HTR-8/SVneo (cell line): ENCODE data around the gene KRT38.

Experiments
- DNase-seq: peaks from one replicate; pipeline ENCODE4 v3.0.0; 2011; ENCODE audit warnings: low spot score, mixed read lengths; ENCODE audit not compliant: insufficient read length
- FAIRE-seq: peaks from 2 replicates; lab custom pipeline; 2011; peaks lifted over from hg19 to GRCh38; lab: Jason Lieb, UNC

Gene KRT38

DNA sequence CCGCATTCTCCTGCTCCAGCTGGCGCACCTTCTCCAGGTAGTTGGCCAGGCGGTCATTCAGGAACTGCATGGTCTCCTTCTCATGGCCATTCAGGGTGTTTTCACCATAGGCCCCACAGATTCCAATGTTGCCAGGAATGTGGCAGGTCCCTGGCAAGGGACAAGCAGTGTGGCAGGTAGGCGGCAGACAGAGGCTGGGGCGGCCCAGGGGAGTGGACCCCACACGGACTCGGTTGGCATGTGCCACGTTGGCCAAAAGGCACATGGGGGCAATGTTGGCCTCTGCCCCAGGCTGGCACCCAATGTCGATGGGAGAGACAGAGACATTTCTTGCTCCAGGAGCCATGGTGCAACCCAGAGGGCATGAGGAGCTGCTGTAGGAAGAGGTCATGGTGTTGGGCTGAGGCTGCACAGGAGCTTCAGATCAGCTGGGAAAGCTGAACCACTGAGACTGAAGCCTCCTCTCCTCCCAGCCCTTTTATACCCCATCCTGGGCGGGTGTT, at the start of gene KRT38:
Gene KRT38 (minus strand): TSS at position 453 of the 503 bp plus-strand sequence. CDS start 62 bp downstream, at position 391.
- peak; percentile 83 for FAIRE-seq
- no peak for DNase-seq

DNA sequence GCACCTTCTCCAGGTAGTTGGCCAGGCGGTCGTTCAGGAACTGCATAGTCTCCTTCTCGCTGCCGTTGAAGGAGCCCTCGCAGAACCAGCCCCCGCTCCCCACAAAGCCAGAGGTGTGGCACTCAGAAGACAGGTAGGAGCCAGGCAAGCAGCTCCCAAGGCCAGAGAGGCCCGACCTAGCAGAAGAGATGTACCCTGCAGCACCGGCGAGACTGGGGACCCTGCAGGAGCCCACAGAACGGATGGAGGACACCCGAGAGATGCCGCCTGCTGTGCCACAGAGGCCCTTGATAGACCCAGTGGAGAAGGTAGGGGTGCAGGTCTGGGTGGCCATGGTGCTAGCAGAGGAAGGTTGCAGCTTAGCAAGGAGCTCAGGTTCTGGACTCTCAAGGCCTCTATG, 48.7 kb upstream of the KRT38 start, which contains the start of gene KRT36:
Gene KRT36 (minus strand): TSS at position 380 of the 400 bp plus-strand sequence. CDS start 46 bp downstream, at position 334.
- DNase-seq = no peak
- FAIRE-seq = no peak

DNA sequence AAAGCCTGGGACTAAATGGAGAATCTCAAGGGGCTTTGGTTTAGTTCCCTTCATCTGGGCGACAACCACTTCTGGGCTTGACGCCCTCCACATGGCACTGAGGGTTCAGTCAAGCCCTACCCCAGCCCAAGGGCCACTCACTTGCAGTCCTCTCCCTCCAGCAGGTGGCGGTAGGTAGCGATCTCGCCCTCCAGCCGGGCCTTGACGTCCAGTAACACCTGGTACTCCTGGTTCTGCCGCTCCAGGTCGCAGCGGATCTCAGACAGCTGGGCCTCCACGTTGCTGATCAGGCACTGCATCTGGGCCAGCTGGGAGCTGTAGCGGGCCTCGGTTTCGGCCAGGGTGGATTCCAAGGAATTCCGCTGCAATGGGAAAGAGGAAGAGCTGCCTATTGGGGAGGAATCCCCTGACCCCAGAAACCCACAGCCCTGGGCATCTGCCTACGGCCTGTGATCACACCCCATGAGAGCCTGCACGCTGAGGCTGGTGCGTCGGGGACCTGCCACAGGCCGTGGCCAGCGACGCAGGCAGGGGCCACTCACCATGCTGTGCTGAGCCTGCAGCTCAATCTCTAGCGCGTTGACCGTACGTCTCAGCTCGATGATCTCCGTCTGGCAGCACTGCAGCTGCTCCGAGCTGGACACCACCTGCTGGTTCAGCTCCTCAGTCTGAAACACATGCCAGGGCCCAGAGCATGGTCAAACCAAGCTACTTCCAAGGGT, 46.2 kb upstream of the KRT38 start:
- FAIRE-seq (peak; percentile 48), DNase-seq (no peak)

DNA sequence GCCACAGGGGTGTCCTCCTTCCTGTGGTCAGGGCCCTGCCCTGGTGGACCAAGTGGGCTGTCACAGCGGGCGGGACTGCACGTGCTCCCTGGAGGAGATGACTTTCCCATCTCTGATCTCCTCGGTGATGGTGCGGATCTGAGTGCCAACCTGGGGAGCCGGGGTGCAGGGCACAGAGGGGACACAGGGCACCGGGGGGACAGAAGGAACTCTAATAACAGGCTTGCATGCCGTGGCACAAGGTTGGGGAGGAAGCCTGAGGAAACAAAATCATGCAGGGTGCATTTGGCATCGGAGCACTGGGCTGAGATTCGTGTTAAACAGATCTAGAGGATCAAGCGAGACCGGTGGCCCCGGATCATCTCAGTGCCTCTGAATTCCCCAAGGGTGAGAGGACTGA, 45.5 kb upstream of the KRT38 start:
- no peak for FAIRE-seq
- DNase-seq = no peak

DNA sequence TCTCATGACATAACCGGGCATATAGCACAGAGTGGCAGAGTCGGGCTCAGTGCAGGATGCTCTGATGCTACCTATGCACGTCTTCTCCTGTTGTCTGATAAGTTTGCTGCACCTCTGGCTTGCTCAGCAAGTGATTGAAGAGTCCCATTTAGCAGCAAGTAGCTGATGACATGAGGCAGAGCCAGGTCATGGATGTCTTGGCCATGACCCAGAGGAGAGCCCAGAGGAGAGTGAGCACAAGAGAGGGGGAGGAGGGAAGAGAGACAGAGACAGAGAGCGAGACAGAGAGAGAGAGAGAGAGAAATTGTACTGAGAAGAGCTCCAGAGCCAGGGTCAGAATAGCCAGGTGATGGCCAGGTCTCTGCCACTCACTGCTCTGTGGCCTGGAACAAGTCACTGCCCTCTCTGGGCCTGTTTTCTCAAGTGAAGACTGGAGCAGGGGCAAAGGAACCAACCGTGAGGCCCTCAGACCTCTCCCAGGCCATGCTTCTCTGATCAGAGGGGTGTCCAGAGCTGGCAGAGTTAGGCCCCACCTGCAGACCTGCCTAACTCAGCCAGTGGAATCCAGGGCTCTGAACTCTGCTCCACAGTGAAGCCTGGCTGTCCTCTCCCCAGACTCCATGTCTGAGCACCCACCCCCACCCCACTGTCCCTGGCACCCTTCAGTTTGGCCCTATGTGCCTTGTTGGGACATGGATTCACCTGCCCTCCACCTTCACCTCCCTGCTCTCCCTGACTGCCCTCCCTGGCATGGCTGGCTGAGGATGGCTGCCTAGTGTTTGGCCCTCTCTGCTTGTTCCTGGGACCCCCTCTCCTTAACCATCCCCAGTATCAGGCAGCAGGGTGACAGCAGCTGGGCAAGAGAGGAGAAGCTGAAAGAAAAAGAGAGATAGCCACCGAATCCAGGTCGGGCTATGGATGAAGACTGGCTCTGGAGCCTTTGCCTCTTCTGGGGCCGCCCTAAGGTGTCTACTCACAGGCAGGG, 44.4 kb upstream of the KRT38 start:
- FAIRE-seq (peak; percentile 28), DNase-seq (no peak)

DNA sequence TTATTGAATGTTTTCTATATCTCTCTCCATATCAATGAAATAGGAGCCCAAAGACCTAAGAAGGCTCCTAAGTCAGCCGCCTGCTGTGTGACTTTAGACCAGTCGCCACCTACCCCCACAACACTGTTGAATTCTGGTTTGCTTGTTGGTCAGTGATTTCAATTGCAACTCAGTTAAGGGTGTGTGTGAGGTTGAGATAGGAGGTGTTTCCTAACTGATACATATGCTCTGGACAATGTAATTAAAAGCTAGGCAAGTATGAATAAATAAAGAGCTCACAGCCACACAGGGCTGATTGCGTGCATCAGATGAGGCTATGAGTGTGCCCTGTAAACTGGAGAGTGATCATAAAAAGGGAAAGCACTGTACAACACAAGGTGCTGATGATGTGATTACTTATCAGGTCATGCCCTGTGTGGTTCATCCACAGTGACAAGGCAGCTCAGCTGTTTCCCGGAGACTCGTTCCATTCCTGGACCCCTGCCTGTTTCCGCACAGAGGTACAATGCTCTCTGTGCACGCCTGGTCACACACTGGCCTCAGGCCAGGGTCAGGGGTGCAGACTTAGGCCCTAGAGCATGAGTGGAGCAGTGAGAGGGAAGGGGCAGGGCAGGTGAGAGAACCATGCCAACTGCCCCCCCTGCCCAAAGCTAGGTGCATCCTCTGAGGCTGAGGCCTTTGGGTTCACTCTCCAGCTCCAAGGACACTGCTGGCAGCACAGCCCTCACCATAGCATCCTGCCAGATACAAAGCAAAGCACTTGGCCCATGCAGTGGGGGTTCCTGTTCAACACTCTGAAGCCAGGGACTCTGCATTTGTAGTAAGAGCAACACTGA, 43.4 kb upstream of the KRT38 start:
- DNase-seq (no peak), FAIRE-seq (no peak)

DNA sequence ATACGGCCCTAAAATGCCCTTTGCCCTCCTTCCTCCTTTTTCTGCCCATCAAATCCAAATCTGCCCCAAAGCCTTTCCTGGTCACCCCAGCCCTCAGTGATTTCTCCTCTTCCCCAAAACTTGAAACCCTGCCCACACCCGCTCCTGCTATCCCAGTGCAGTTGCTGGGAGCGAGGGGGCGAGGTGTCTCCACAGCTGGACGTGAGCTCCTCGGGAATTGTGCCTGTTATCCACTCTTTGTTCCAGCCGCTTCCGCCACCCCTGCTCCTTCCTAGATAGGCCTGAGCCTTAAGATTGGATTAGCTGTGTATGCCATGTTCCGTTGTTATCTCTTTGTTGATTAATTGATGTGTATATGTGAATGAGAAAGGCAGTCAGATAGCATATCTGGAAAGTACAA, 42.7 kb upstream of the KRT38 start:
- DNase-seq (no peak), FAIRE-seq (peak; percentile 49)

DNA sequence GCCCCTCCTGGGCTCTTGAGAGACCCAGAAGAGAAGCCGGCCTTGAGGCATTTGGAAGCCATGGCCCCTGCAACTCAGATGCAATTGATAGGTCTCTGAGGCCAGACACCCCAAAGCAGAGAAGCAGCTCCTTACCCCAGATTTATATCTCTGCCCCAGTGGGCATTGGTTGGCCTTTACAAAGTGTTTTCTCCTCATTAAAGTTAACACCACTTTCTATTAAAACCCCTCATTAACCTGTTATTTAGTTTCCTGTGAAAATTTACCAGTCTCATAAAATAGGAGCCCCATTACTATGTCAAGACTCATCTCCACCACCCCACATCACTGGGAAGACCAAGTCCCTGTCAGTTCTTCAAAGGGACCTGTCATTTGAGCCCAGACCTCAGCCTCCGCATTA, 40.3 kb upstream of the KRT38 start, which contains the start of gene KRT35:
Gene KRT35 (minus strand): TSS at position 116 of the 400 bp plus-strand sequence. CDS start 54 bp downstream, at position 62.
- no peak for DNase-seq
- no peak for FAIRE-seq

DNA sequence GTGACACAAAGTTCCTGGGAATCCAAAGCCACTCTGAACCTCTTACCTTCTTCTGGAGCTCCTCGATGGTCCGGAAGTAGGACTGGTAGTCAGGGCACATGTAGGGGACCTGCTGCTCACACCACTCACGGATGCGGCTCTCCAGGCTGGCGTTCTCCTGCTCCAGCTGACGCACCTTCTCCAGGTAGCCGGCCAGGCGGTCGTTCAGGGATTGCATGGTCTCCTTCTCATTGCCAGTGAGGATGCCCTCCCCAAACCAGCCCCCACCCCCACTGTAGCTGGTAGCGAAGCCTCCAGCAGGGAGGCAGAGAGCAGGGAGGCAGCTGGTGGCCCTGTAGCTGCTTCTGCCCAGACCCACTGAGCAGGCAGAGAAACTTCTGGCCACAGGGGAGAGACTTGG, 39.8 kb upstream of the KRT38 start:
- DNase-seq = no peak
- no peak for FAIRE-seq

DNA sequence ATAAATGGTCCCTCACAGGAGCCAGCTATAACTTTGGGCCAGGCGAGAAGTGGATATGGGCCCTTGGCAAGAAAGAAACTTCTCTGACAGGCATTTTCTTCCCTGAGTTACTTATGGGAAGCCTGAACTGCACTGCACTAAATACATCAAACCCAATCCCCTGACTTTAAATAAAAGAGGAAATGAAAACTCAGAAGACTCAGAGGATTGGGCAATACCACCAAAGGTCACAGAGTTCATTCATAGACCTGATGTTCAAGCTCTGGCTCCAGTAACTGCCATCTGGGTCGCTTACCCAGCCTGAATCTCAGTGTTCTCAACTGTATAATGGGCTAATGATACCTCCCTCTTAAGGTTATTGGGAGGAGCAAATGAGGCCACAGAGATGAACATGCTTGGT, 39.4 kb upstream of the KRT38 start:
- no peak for DNase-seq

DNA sequence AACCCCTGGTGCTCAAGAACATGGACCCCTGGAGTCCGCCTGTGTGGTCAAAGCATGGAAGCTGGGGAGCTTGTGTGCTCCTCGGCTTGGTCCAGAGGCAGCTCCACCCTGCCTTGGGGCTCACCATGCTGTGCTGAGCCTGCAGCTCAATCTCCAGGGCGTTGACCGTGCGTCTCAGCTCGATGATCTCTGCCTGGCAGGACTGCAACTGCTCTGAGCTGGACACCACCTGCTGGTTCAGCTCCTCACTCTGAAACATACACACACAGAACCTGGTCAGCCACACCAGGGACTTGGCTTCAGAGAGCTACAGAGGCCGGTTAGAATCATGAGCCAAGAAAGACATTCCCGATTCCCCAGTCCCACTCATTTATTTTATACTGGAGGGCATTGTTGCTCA, 37.5 kb upstream of the KRT38 start:
- FAIRE-seq = peak; percentile 82
- DNase-seq = no peak

More for the DNA sequence above, 39.4 kb upstream of the KRT38 start:
- FAIRE-seq = no peak

DNA sequence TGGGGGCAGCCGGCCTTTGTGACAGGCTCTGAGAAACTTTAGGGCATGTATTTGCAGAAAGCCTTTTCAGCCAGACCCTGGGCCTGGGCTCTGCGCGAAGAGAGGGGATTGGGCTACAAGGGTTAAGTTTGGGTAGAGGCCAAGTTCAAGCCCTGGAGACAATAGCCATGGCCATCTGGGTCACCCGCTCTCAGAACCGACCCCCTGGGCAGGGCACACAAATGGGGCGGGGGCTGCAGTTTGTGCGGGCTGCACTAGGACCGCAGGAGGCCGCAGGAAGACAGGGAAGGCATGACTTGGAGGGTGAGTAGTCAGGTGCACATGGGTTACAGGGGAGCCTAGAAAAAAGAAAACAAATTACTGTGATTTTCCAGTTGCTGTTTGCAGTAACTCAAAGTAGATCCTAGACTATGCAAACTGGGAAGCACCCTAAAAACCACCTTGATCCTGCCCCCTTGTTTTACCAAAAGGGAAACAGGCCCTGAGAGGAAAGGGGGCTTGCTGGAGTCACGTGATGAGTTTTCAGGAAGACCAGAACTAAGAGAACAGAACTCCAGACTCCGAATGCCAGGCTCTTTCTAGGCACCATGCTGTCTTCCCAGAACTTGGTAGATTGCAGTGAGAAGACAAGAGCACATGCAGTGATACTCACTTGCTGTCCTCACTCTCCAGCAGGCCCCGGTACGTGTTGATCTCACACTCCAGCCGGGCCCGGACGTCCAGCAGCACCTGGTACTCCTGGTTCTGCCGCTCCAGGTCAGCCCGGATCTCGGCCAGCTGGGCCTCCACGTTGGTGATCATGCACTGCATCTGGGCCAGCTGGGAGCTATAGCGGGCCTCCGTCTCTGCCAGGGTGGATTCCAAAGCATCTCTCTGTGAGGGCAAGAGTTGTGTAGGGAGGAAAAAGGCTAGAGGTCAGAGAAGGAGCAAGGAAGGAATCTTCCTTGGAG, 36.4 kb upstream of the KRT38 start:
- FAIRE-seq (peak; percentile 74), DNase-seq (no peak)

DNA sequence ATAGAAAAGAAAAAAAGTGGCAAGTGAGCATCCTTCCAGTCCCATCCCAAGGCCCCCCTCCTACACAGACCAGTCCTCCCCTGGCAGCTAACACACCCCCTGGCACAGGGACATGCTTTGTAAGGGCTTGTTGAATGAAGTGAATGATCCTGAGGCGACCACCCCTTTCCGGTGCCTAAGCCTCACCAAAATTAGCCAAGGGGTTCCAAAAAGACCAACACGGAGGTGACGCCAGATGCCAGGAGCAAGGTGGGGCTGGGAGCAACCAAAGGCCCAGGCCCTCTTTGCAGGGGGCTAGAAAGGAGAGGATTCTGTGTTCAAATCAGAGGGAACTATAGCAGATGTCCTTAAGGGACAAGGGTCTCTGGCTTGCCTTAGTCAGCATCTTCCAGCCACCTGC, 34.6 kb upstream of the KRT38 start:
- DNase-seq = no peak
- no peak for FAIRE-seq

DNA sequence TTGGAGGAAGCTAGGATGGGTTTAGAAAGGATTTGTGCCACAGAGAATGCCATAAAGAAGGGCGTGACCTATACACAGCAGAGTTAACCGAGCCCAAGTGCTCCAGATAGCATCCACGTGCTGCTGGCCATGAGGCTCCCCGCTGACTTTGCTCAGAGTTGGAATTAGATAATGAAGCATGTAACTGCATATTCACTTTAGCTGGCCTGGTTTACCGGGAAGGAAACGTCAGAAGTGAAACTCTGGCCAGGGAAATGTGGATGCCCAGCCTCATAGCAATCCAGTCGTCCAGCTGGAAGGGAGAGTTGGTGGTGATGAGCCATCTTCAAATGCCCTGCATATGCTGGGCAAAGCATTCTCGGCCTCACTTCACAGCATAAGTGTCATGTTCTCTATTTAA, 34.1 kb upstream of the KRT38 start:
- FAIRE-seq (peak; percentile 62), DNase-seq (no peak)

DNA sequence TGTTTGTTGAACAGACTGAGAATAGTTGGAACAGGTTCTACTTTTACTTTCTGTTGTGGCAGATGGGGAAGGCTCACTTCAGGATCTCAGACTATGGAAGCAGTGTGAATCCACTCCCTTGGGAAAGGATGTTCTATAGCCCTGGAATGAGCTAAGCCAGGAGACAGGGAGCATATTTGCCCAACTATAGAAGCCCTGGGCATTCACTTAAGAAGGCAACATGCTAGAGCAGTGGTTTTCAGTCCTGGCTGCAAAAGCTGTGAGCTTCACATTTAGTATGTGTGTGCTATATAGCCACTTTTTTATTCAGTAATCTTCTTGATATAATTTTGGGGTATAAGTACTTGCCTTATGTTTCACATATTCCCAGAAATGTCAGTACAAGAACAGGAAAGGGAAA, 27.6 kb upstream of the KRT38 start:
- no peak for FAIRE-seq
- no peak for DNase-seq

DNA sequence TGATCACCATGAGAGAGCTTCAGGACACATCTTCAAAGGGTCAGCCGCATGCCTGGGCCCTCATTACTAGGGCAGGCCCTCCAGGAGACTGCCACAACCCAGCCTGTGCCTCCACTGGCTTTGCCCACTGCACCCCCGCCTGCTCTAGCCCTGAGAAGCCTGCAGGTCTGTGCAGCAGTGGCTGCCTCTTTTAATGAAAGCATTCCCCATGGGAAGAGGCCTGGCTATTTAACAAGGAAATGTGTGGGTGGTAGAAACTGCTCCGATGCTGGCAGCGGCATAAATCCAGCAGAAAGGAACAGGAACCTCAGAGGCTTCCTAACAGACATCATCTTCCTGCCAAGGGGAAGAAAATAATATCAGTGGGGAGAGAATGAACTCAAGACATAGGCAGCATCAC, 26.8 kb upstream of the KRT38 start:
- DNase-seq (no peak), FAIRE-seq (no peak)

DNA sequence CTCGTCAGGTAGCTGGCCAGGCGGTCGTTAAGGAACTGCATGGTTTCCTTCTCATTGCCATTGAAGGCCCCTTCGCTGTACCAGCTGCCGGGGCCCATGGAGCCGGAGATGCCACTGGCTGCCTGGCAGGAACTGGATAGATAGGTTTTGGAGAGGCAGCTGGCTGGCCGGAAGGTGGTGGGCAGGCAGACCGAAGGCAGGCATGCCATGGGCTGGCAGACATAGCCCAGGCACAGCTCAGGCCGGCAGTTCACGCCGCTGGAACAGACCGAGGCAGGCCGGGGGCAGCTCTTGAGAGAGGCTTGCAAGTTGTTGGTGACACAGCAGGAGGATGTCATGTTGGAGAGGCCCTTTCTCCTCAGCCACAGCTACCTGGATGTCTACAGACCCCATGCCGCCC, 26.2 kb upstream of the KRT38 start, which contains the start of gene KRT32:
Gene KRT32 (minus strand): TSS at position 399 of the 400 bp plus-strand sequence. CDS start 61 bp downstream, at position 338.
- no peak for FAIRE-seq
- DNase-seq = no peak

DNA sequence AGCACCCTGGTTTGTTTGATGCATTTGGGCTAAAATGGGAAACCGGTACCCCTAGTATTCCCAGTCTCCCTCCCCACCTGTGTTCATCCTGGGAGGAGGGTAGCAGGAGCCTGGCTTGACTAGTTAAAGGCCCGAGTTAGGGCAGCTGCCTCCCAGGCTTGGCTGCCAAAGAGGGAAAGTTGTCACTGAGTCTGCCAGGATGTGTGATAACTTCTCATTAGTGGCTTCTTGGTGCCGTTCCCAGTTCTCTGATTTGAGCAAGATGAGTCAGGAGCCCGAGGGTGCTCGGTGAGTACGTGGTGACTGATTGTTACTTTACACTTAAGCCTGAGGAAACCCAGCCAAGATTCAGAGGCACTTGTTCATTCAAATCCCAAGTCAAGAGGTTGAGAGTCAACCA, 23.9 kb upstream of the KRT38 start:
- peak; percentile 95 for FAIRE-seq
- DNase-seq = peak; percentile 95

DNA sequence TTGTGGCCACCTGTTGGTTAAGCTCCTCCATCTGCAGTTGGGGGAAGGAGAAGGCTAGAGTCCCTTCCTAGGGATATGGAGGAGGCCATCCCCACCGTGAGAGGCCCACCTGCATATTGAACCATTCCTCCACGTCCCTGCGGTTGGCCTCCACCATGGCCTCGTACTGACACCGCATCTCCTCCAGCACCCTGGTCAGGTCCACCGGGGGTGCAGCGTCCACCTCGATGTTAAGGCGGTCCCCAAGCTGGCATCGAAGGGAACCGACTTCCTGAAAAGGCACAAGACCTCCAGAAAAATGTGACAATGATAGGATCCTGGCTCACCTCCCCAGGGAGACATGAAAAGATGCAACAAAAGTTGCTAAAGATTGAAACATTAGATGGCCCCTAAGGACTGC, 23.4 kb upstream of the KRT38 start:
- no peak for DNase-seq
- peak; percentile 52 for FAIRE-seq
